Esophagus muscularis mucosa (tissue), 4 donors: Measurements from ENCODE around the gene IRF4.

ENCODE experiments used
- CTCF ChIP-seq, 3 experiments: fragments of 200-600 bp in 2 of 3; fragments of 450-650 bp in 1 of 3; sonication (generic) in 2 of 3; IDR thresholded peaks; one replicate each; pipeline ENCODE4 v1.5.1; 2017 to 2019; ENCODE audit warnings: antibody characterized with exemption in 3 of 3, mild to moderate bottlenecking in 2 of 3, moderate library complexity in 1 of 3
- EP300 ChIP-seq: sonication (generic); formaldehyde crosslinking; IDR thresholded peaks from one replicate; pipeline ENCODE4 v1.6.1; 2017; ENCODE audit warnings: antibody characterized with exemption
- POLR2A ChIP-seq: fragments of 450-650 bp; IDR thresholded peaks from one replicate; pipeline ENCODE4 v1.6.1; 2017; ENCODE audit warnings: antibody characterized with exemption, moderate library complexity, mild to moderate bottlenecking, low read depth

GRCh38 chr6:391559-392440 is at the start of gene IRF4:
- TF ChIP-seq CTCF (IDR thresholded peaks at IDR 0.05), result no peak
- no peak for TF ChIP-seq POLR2A
- TF ChIP-seq EP300, result no peak
